GM06990 (cell line): ENCODE data around the gene STX5.

ENCODE experiments used
- DNase-seq: peaks from one replicate; pipeline ENCODE4 v3.0.0-alpha.2; 2011; ENCODE audit not compliant: insufficient read length; ENCODE audit errors: extremely low read depth
- H3K27me3 ChIP-seq: replicated peaks from 2 replicates; pipeline ENCODE4 v1.6.0; 2011; ENCODE audit warnings: low read length; ENCODE audit not compliant: control insufficient read depth, insufficient read depth
- H3K36me3 ChIP-seq: 2 replicates; pipeline ENCODE4 v1.5.1; 2011; ENCODE audit warnings: low read length; ENCODE audit not compliant: control insufficient read depth, insufficient read depth
- H3K4me3 ChIP-seq: replicated peaks from 2 replicates; pipeline ENCODE4 v1.5.1; 2011; ENCODE audit warnings: low read depth, mild to moderate bottlenecking, control low read depth, low read length
- TF ChIP-seq, protein P1 (sequence below): IDR thresholded peaks from 2 replicates; pipeline ENCODE4 v1.5.1; 2011; ENCODE audit warnings: low read length, control low read depth, mild to moderate bottlenecking, inconsistent platforms; ENCODE audit not compliant: insufficient read depth, poor library complexity, severe bottlenecking

STX5 gene

DNA sequence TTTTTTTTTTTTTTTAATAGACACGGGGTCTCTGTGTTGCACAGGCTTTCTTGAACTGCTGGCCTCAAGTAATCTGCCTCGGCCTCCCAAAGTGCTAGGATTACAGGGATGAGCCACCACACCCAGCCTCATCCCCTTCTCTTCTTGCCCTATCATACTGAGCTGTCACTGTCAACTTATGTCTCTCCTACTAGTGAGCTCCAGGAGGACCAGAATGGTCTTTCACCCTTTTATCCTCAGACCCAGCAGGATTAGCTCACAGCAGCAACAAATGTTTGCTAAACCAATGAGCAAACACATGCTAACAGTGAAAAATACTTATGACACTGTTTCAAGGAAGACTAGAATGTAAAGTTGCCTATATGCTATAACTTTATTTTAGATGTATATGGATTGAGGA lies 20.2 kb downstream of the STX5 start:
- no peaks in the 10 kb centered on the region for H3K27me3 ChIP-seq
- TF ChIP-seq, protein P1, sequence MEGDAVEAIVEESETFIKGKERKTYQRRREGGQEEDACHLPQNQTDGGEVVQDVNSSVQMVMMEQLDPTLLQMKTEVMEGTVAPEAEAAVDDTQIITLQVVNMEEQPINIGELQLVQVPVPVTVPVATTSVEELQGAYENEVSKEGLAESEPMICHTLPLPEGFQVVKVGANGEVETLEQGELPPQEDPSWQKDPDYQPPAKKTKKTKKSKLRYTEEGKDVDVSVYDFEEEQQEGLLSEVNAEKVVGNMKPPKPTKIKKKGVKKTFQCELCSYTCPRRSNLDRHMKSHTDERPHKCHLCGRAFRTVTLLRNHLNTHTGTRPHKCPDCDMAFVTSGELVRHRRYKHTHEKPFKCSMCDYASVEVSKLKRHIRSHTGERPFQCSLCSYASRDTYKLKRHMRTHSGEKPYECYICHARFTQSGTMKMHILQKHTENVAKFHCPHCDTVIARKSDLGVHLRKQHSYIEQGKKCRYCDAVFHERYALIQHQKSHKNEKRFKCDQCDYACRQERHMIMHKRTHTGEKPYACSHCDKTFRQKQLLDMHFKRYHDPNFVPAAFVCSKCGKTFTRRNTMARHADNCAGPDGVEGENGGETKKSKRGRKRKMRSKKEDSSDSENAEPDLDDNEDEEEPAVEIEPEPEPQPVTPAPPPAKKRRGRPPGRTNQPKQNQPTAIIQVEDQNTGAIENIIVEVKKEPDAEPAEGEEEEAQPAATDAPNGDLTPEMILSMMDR = no peak
- peaks cover 1% of the 10 kb centered on the region; the same call in 1 of the 2 replicates for H3K36me3 ChIP-seq
- no peak overlapping the region for H3K4me3 ChIP-seq
- no peak for DNase-seq

DNA sequence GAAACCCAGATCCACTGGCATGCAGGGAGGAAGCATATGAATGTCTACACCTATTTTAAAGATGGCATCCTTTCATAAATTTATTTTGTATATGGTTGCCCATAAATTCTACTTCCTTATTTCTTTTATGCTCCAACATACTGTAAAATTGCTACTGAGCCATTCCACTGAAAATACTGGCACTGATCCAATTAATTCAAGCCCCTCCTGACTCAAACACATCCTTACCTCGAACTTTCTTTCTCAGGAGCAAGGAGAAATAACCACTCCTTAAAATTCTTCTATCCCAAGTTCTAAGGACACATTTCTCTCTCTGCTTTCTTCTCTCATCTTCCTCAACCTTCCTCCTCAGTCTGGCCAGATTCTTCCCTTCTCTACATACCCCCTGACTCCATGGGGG lies 21.1 kb downstream of the STX5 start:
- no peak for DNase-seq
- H3K4me3 ChIP-seq = no peak overlapping the region
- TF ChIP-seq, protein P1 = no peak
- H3K36me3 ChIP-seq = no peaks in the 10 kb centered on the region; the same call in 1 of the 2 replicates
- H3K27me3 ChIP-seq = no peaks in the 10 kb centered on the region

DNA sequence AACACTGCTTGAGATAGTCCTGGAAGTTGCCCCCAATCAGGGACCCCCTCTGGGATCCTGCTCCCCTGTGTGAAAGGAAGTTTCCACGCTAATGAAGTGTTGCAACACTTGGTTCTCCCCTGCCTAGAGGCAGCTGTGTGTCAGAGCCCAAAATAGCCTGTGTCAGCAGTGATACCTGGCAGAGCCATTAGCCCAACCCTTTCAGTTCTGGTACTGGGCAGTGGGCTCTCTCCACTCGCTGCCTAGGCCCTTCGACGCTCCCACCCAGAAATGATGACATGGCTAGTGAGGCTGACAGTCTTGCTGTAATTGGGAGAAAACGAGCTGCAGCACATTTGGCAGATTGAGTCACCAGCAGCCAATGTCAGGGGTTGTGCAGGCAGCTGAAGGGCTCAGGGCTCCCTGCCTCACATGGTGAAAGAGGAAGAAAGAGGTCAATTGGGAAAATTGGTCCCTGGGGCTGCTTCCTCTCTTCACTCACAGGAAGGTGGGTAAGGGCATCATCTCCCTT lies 25.2 kb downstream of the STX5 start:
- H3K36me3 ChIP-seq = peaks cover 6% of the 10 kb centered on the region
- peak overlapping the region; percentile 78 for H3K4me3 ChIP-seq
- H3K27me3 ChIP-seq = no peaks in the 10 kb centered on the region
- TF ChIP-seq, protein P1 = no peak
- DNase-seq = no peak

DNA sequence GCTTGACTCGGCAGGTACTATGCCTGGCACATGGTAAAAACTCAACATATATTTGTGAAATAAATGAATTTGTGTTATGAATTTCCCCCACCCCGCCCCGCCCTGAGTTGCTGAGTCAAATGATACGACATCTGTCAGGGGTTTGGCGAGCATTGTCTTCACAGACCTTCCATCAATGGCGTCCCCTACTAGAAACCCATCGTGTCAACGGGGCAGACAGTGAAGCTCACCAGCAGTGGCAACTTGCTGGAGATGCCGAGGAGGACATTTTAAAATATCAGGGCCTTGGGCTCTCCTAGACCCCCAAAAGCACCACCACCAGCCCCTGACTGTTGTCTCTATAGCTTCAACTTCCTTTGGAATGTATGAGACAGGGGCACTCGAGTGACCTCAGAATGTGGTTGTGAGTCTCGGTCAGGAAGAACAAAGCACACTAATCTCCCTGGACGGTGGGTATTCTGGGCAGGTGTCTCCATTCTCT lies 25.9 kb downstream of the STX5 start:
- Histone ChIP-seq H3K36me3 (peaks cover 13% of the 10 kb centered on the region), H3K27me3 (no peaks in the 10 kb centered on the region), H3K4me3 (peak overlapping the region; percentile 78)
- TF ChIP-seq, protein P1 = no peak
- no peak for DNase-seq

DNA sequence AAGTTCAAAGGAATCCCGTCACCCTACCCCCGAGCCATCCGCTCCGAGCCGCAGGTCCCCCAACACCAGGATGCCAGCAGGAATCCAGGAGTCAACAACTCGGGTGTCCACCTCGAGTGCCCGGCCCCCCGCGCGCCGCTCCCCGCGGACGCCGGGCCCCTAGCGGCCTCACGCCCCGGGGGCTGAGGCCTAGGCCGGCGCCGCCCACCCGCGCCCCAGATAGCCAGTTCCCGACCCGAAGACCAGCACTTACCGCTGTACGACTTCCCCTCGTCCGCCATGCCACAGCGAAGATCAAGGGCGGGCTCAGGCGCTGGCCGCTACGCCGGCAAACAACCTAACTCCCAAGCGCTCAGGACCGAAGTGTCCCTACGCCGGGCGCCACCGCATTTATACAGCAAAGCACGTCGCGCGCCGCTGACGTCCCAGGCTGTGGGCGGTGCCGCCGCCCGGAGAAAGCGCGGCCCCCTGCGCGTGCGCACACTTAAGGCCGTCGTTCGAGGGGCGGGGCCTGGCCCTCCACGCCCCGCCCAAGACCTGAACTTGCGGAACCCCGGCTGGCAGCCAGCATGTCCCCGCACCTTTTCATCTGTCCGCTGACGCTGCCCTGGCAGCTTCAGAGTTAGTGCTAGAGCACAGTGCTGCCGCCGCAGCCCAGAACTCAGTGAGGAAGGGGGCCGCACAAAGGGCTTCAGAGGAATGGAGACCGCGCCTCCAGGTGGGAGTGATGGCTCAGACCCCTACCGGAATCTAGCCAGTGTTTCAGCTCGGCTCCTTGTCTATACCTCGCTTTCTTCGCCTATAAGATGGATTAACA lies 26.6 kb downstream of the STX5 start, which contains the start of gene NXF1:
Gene NXF1 (minus strand): TSS at position 365 of the 817 bp plus-strand sequence. CDS start 84 bp downstream, at position 281.
- Histone ChIP-seq H3K36me3 (peaks cover 15% of the 10 kb centered on the region), H3K27me3 (no peaks in the 10 kb centered on the region), H3K4me3 (peak within 1 kb of the TSS; percentile 78)
- TF ChIP-seq, protein P1 = no peak
- peak; percentile 98 for DNase-seq
